Mucosa of descending colon (tissue), 3 donors: ENCODE results near the gene ITGA2B. TPM values are rescaled to one million over a fixed set of nuclear protein-coding genes. Genes with fewer than 3 reads are reported as not detected.

Experiments used
- ATAC-seq: fragments of 200-7000 bp; cut with Tn5 transposase; one replicate; pipeline ENCODE4 v1.9.1; 2020; ENCODE audit warnings: mild to moderate bottlenecking, moderate library complexity
- DNase-seq, 3 donors: peaks; one replicate each; pipeline ENCODE4 v3.0.0-alpha.2; 2020
- H3K36me3 ChIP-seq: fragments of 200-600 bp; one replicate; pipeline ENCODE4 v1.8.0; 2021; ENCODE audit warnings: low read depth, mild to moderate bottlenecking
- H3K4me1 ChIP-seq: fragments of 200-600 bp; one replicate; pipeline ENCODE4 v1.8.0; 2021; ENCODE audit warnings: low read depth, mild to moderate bottlenecking
- H3K4me3 ChIP-seq: fragments of 200-600 bp; one replicate; pipeline ENCODE4 v1.8.0; 2021; ENCODE audit warnings: mild to moderate bottlenecking
- H3K9me3 ChIP-seq: fragments of 200-600 bp; one replicate; pipeline ENCODE4 v1.8.0; 2021; ENCODE audit warnings: mild to moderate bottlenecking
- CTCF ChIP-seq: fragments of 200-600 bp; IDR thresholded peaks from one replicate; pipeline ENCODE4 v1.8.0; 2022; ENCODE audit warnings: antibody characterized with exemption, mild to moderate bottlenecking
- intact Hi-C, 2 donors: fragments of 100-400 bp; cut with DNase I in 1 of 2; cut with micrococcal nuclease in 1 of 2; formaldehyde crosslinking; loops; one replicate each; pipeline versions ENCODE4 v1.11.0 to v1.11.1; 2022; cut with DNase I, micrococcal nuclease
- total RNA-seq, 3 donors: library from RNA; stranded (reverse); fragmentation: NEBNext Ultra II Directional in 2 of 3; extraction: Animal tissue kit (Norgen Biotek cat#: 25700) in 2 of 3; gene quantifications; one replicate each; pipeline versions ENCODE4 v1.2.1 to v1.2.4, GENCODE V29; 2021 to 2023
- donor health status: DM: no; HTN: no; CAD: no; lungs with moderate emphysema.
- donor health status: DM: no; HTN: no; CAD: no.
- donor health status: DM: no; HTN: yes; CAD: no.

The ITGA2B gene
- total RNA-seq, 3 donors from 2014 or later: 0.26 to 0.79 (median 0.41) TPM

- DNase-seq (no peak), ATAC-seq (peak; percentile 37)
- TF ChIP-seq CTCF: no peak
- intact Hi-C loops: loop anchor here in 1 of 2 donors (10.0 kb wide), 1 partner anchor 124 kb away; the partner anchor contains the start of gene UBTF
- Histone ChIP-seq H3K4me1 (no peaks in the 10 kb centered on the region), H3K9me3 (no peaks in the 10 kb centered on the region), H3K4me3 (no peak overlapping the region), H3K36me3 (no peaks in the 10 kb centered on the region)
These were observed 50.7 kb downstream of the ITGA2B start for GRCh38 chr17:44338702-44339101.

GRCh38 chr17:44335968-44336367 lies 53.5 kb downstream of the ITGA2B start:
- intact Hi-C loops: loop anchor here in 1 of 2 donors (10.0 kb wide), 1 partner anchor 121 kb away; the partner anchor contains the start of gene UBTF
- Histone ChIP-seq H3K9me3 (no peaks in the 10 kb centered on the region), H3K4me3 (no peak overlapping the region), H3K36me3 (no peaks in the 10 kb centered on the region), H3K4me1 (no peaks in the 10 kb centered on the region)
- TF ChIP-seq CTCF: no peak
- no peak for DNase-seq
- ATAC-seq: no peak

- TF ChIP-seq CTCF: no peak
- Histone ChIP-seq H3K4me3 (no peak overlapping the region), H3K4me1 (no peaks in the 10 kb centered on the region), H3K36me3 (no peaks in the 10 kb centered on the region), H3K9me3 (no peaks in the 10 kb centered on the region)
- ATAC-seq: no peak
- no peak for DNase-seq
- intact Hi-C loops: loop anchor here in 1 of 2 donors (10.0 kb wide), 1 partner anchor 121 kb away; the partner anchor contains the start of gene UBTF
These were observed 53.9 kb downstream of the ITGA2B start for GRCh38 chr17:44335564-44335963.

- H3K4me3 ChIP-seq: no peak overlapping the region
- DNase-seq: no peak
- H3K9me3 ChIP-seq: no peaks in the 10 kb centered on the region
- TF ChIP-seq CTCF: no peak
- ATAC-seq: no peak
- no peaks in the 10 kb centered on the region for H3K36me3 ChIP-seq
- intact Hi-C loops: loop anchor here in 1 of 2 donors (10.0 kb wide), 1 partner anchor 120 kb away; the partner anchor contains the start of gene UBTF
- no peaks in the 10 kb centered on the region for H3K4me1 ChIP-seq
These were observed 54.7 kb downstream of the ITGA2B start for GRCh38 chr17:44334727-44335126.

GRCh38 chr17:44334315-44334714 lies 55.1 kb downstream of the ITGA2B start:
- intact Hi-C loops: loop anchor here in 1 of 2 donors (10.0 kb wide), 1 partner anchor 120 kb away; the partner anchor contains the start of gene UBTF
- H3K9me3 ChIP-seq: no peaks in the 10 kb centered on the region
- no peak for TF ChIP-seq CTCF

More at GRCh38 chr17:44334315-44334714, 55.1 kb downstream of the ITGA2B start:
- H3K4me1 ChIP-seq: no peaks in the 10 kb centered on the region
- DNase-seq (no peak), ATAC-seq (no peak)
- no peak overlapping the region for H3K4me3 ChIP-seq
- no peaks in the 10 kb centered on the region for H3K36me3 ChIP-seq
